T-helper 1 cell treated with Interleukin-12 subunit alpha and Interleukin-12 subunit beta and Interleukin-4 antibody, amounts not matched to agents 30 μg/mL and 1 μg/mL, for 36 hours (primary cell): ENCODE data around the gene DLEC1.

Experiments
- H3K27ac Mint-ChIP-seq: one replicate; pipeline ENCODE4 v1.8.0; 2021; ENCODE audit warnings: mild to moderate bottlenecking, mixed read lengths
- H3K27me3 Mint-ChIP-seq: one replicate; pipeline ENCODE4 v1.8.0; 2021; ENCODE audit warnings: low read depth, mixed read lengths
- H3K36me3 Mint-ChIP-seq: one replicate; pipeline ENCODE4 v1.8.0; 2021; ENCODE audit warnings: low read depth, mixed read lengths
- H3K4me1 Mint-ChIP-seq: one replicate; pipeline ENCODE4 v1.8.0; 2021; ENCODE audit warnings: low read depth, mixed read lengths
- H3K4me3 Mint-ChIP-seq: one replicate; pipeline ENCODE4 v1.8.0; 2021; ENCODE audit warnings: mild to moderate bottlenecking, moderate library complexity, mixed read lengths
- H3K9me3 Mint-ChIP-seq: one replicate; pipeline ENCODE4 v1.8.0; 2021; ENCODE audit warnings: mixed read lengths

Gene DLEC1

GRCh38 chr3:38116471-38117162 lies 77.6 kb downstream of the DLEC1 start:
- no peaks in the 10 kb centered on the region for H3K9me3 Mint-ChIP-seq
- H3K27me3 Mint-ChIP-seq, result no peaks in the 10 kb centered on the region
- H3K36me3 Mint-ChIP-seq, result peaks cover 5% of the 10 kb centered on the region
- H3K4me3 Mint-ChIP-seq, result no peak overlapping the region
- H3K27ac Mint-ChIP-seq, result no peak overlapping the region
- H3K4me1 Mint-ChIP-seq, result peaks cover 6% of the 10 kb centered on the region

GRCh38 chr3:38117163-38117716 lies 78.2 kb downstream of the DLEC1 start:
- Mint-ChIP-seq H3K4me3 (no peak overlapping the region), H3K36me3 (peaks cover 9% of the 10 kb centered on the region), H3K4me1 (peaks cover 6% of the 10 kb centered on the region), H3K9me3 (no peaks in the 10 kb centered on the region), H3K27ac (no peak overlapping the region), H3K27me3 (no peaks in the 10 kb centered on the region)

GRCh38 chr3:38117748-38118420 lies 78.9 kb downstream of the DLEC1 start:
- Mint-ChIP-seq H3K27me3 (no peaks in the 10 kb centered on the region), H3K4me1 (peaks cover 6% of the 10 kb centered on the region), H3K4me3 (no peak overlapping the region), H3K9me3 (no peaks in the 10 kb centered on the region), H3K36me3 (peaks cover 15% of the 10 kb centered on the region), H3K27ac (no peak overlapping the region)

GRCh38 chr3:38118421-38119247 lies 79.6 kb downstream of the DLEC1 start:
- H3K4me3 Mint-ChIP-seq, result no peak overlapping the region
- H3K27me3 Mint-ChIP-seq, result no peaks in the 10 kb centered on the region
- peaks cover 6% of the 10 kb centered on the region for H3K4me1 Mint-ChIP-seq
- no peak overlapping the region for H3K27ac Mint-ChIP-seq
- H3K36me3 Mint-ChIP-seq, result peaks cover 19% of the 10 kb centered on the region
- no peaks in the 10 kb centered on the region for H3K9me3 Mint-ChIP-seq

- Mint-ChIP-seq H3K4me3 (no peak overlapping the region), H3K4me1 (peaks cover 6% of the 10 kb centered on the region), H3K27me3 (no peaks in the 10 kb centered on the region), H3K27ac (peak overlapping the region; percentile 13), H3K36me3 (peaks cover 19% of the 10 kb centered on the region), H3K9me3 (no peaks in the 10 kb centered on the region)
These were observed 80.2 kb downstream of the DLEC1 start for GRCh38 chr3:38119248-38119544.

- no peak overlapping the region for H3K27ac Mint-ChIP-seq
- H3K4me3 Mint-ChIP-seq, result no peak overlapping the region
- H3K4me1 Mint-ChIP-seq, result peaks cover 6% of the 10 kb centered on the region
- H3K27me3 Mint-ChIP-seq, result no peaks in the 10 kb centered on the region
- H3K36me3 Mint-ChIP-seq, result peaks cover 22% of the 10 kb centered on the region
- H3K9me3 Mint-ChIP-seq, result no peaks in the 10 kb centered on the region
These were observed 81.0 kb downstream of the DLEC1 start for GRCh38 chr3:38119821-38120692.

GRCh38 chr3:38120693-38121450 lies 81.9 kb downstream of the DLEC1 start:
- Mint-ChIP-seq H3K27me3 (no peaks in the 10 kb centered on the region), H3K36me3 (peaks cover 26% of the 10 kb centered on the region), H3K9me3 (no peaks in the 10 kb centered on the region), H3K27ac (peak overlapping the region; percentile 32), H3K4me1 (peaks cover 4% of the 10 kb centered on the region), H3K4me3 (no peak overlapping the region)

GRCh38 chr3:38121451-38121831 lies 82.4 kb downstream of the DLEC1 start:
- peaks cover 27% of the 10 kb centered on the region for H3K36me3 Mint-ChIP-seq
- H3K27me3 Mint-ChIP-seq, result no peaks in the 10 kb centered on the region
- H3K27ac Mint-ChIP-seq, result no peak overlapping the region
- peaks cover 3% of the 10 kb centered on the region for H3K4me1 Mint-ChIP-seq
- no peaks in the 10 kb centered on the region for H3K9me3 Mint-ChIP-seq
- no peak overlapping the region for H3K4me3 Mint-ChIP-seq

GRCh38 chr3:38121832-38122461 lies 82.9 kb downstream of the DLEC1 start:
- Mint-ChIP-seq H3K9me3 (no peaks in the 10 kb centered on the region), H3K27ac (no peak overlapping the region), H3K4me1 (peaks cover 3% of the 10 kb centered on the region), H3K27me3 (no peaks in the 10 kb centered on the region), H3K4me3 (no peak overlapping the region), H3K36me3 (peaks cover 32% of the 10 kb centered on the region)

- H3K9me3 Mint-ChIP-seq, result no peaks in the 10 kb centered on the region
- no peak overlapping the region for H3K4me3 Mint-ChIP-seq
- no peak overlapping the region for H3K27ac Mint-ChIP-seq
- H3K36me3 Mint-ChIP-seq, result peaks cover 33% of the 10 kb centered on the region
- H3K27me3 Mint-ChIP-seq, result no peaks in the 10 kb centered on the region
- H3K4me1 Mint-ChIP-seq, result peaks cover 3% of the 10 kb centered on the region
These were observed 83.8 kb downstream of the DLEC1 start for GRCh38 chr3:38122712-38123290.

- no peaks in the 10 kb centered on the region for H3K9me3 Mint-ChIP-seq
- H3K27me3 Mint-ChIP-seq, result no peaks in the 10 kb centered on the region
- H3K4me3 Mint-ChIP-seq, result no peak overlapping the region
- H3K4me1 Mint-ChIP-seq, result no peaks in the 10 kb centered on the region
- H3K36me3 Mint-ChIP-seq, result peaks cover 37% of the 10 kb centered on the region
- H3K27ac Mint-ChIP-seq, result no peak overlapping the region
These were observed 85.5 kb downstream of the DLEC1 start for GRCh38 chr3:38124324-38125122.

GRCh38 chr3:38125305-38126120 lies 86.5 kb downstream of the DLEC1 start:
- Mint-ChIP-seq H3K9me3 (no peaks in the 10 kb centered on the region), H3K36me3 (peaks cover 43% of the 10 kb centered on the region), H3K27ac (no peak overlapping the region), H3K4me1 (peaks cover 4% of the 10 kb centered on the region), H3K4me3 (no peak overlapping the region), H3K27me3 (no peaks in the 10 kb centered on the region)
